PC-3 (cell line): ENCODE measurements around the gene TMEM51. TPM values are rescaled to one million over a fixed set of nuclear protein-coding genes. Genes with fewer than 3 reads are reported as not detected.

Source experiments
- ATAC-seq: fragments of 200-7000 bp; cut with Tn5 transposase; 2 replicates; pipeline ENCODE4 v1.9.1; 2020; ENCODE audit warnings: mild to moderate bottlenecking, moderate library complexity
- BruUV-seq: library from RNA; stranded (reverse); fragments of 400-500 nt; replicated peaks from 2 replicates; lab custom pipeline; 2021; lab: Mats Ljungman, UMichigan
- CTCF ChIA-PET: fragments of 300-600 bp; sonication (Branson Sonifier 250); formaldehyde crosslinking; loops from one replicate; lab custom pipeline; 2022; ENCODE audit warnings: antibody characterized with exemption; lab: Charles Lee
- POLR2A ChIA-PET: fragments of 300-600 bp; sonication (Branson Sonifier 250); formaldehyde crosslinking; loops from one replicate; lab custom pipeline; 2022; ENCODE audit warnings: antibody characterized with exemption; ENCODE audit not compliant: unreplicated experiment; lab: Charles Lee
- DNase-seq: peaks from one replicate; pipeline ENCODE4 v3.0.0-alpha.2; 2015
- H2AFZ ChIP-seq: fragments of 300-600 bp; sonication (generic); 2 replicates; pipeline ENCODE4 v1.6.0; 2016; ENCODE audit warnings: antibody characterized with exemption, low read length
- H3F3A ChIP-seq: fragments of 300-600 bp; sonication (generic); one replicate; pipeline ENCODE4 v1.6.0; 2017; ENCODE audit warnings: antibody characterized with exemption, low read length, control low read depth, mild to moderate bottlenecking; ENCODE audit not compliant: unreplicated experiment
- H3K27ac ChIP-seq: fragments of 300-600 bp; sonication (generic); 2 replicates; pipeline ENCODE4 v1.5.1; 2016; ENCODE audit warnings: mild to moderate bottlenecking, low read length
- H3K27me3 ChIP-seq: fragments of 300-600 bp; sonication (generic); 2 replicates; pipeline ENCODE4 v1.6.1; 2016; ENCODE audit warnings: low read length, mixed read lengths
- H3K36me3 ChIP-seq: fragments of 300-600 bp; sonication (generic); 2 replicates; pipeline ENCODE4 v1.6.1; 2016; ENCODE audit warnings: low read depth, mixed run types, low read length, mixed read lengths
- H3K4me1 ChIP-seq: fragments of 300-600 bp; sonication (generic); 2 replicates; pipeline ENCODE4 v1.5.1; 2016; ENCODE audit warnings: low read length; ENCODE audit not compliant: insufficient read depth
- H3K4me2 ChIP-seq: fragments of 300-600 bp; sonication (generic); 2 replicates; pipeline ENCODE4 v1.6.0; 2016; ENCODE audit warnings: low read length
- H3K4me3 ChIP-seq: fragments of 300-600 bp; sonication (generic); 2 replicates; pipeline ENCODE4 v1.5.1; 2016; ENCODE audit warnings: mild to moderate bottlenecking, low read length, mixed read lengths
- H3K79me2 ChIP-seq: fragments of 300-600 bp; sonication (generic); 2 replicates; pipeline ENCODE4 v1.6.1; 2017; ENCODE audit warnings: low read length, mixed read lengths
- H3K9ac ChIP-seq: fragments of 300-600 bp; sonication (generic); 2 replicates; pipeline ENCODE4 v1.6.0; 2016; ENCODE audit warnings: mild to moderate bottlenecking, low read length
- H3K9me2 ChIP-seq: fragments of 300-600 bp; sonication (generic); replicated peaks from 2 replicates; pipeline ENCODE4 v1.6.1; 2016; ENCODE audit warnings: mixed run types, low read length, mixed read lengths
- H3K9me3 ChIP-seq: fragments of 300-600 bp; sonication (generic); 2 replicates; pipeline ENCODE4 v1.6.1; 2016; ENCODE audit warnings: low read length, mixed read lengths
- H4K20me1 ChIP-seq: fragments of 300-600 bp; sonication (generic); 2 replicates; pipeline ENCODE4 v1.6.1; 2016; ENCODE audit warnings: low read length, mixed read lengths
- CTCF ChIP-seq: fragments of 300-600 bp; sonication (generic); conservative IDR thresholded peaks from 2 replicates; pipeline ENCODE4 v1.5.1; 2017; ENCODE audit warnings: antibody characterized with exemption, low read depth, mild to moderate bottlenecking, low read length
- EZH2 ChIP-seq: fragments of 300-600 bp; sonication (generic); IDR thresholded peaks from one replicate; pipeline ENCODE4 v1.6.1; 2017; ENCODE audit warnings: antibody characterized with exemption, mild to moderate bottlenecking, low read length; ENCODE audit not compliant: unreplicated experiment
- EZH2phosphoT487 ChIP-seq: fragments of 300-600 bp; sonication (generic); IDR thresholded peaks from 2 replicates; pipeline ENCODE4 v1.6.1; 2018; ENCODE audit warnings: mild to moderate bottlenecking, antibody characterized with exemption, low read length, borderline replicate concordance
- intact Hi-C: fragments of 100-400 bp; cut with micrococcal nuclease; formaldehyde crosslinking; loops from 2 replicates; pipeline ENCODE4 v1.9.0; 2023
- total RNA-seq: library from RNA; depleted of rRNA; stranded (reverse); fragments of >200 nt; gene quantifications from 2 replicates; pipeline ENCODE4 v1.2.3, GENCODE V29; 2014

Gene TMEM51
- total RNA-seq, 1 experiment from 2014 or later = 20.8 TPM

- H3K27me3 ChIP-seq = no peaks in the 10 kb centered on the region
- BruUV-seq = no TSS peak
- H2AFZ ChIP-seq = no peak overlapping the region
- CTCF ChIA-PET = no interaction called here
- no peak overlapping the region for H3K4me2 ChIP-seq
- ATAC-seq (no peak), DNase-seq (no peak)
- no peaks in the 10 kb centered on the region for H3K9me3 ChIP-seq
- no peak for TF ChIP-seq CTCF
- TF ChIP-seq EZH2 = no peak
- no peak for TF ChIP-seq EZH2phosphoT487
- H3K4me3 ChIP-seq = no peak overlapping the region
- peaks cover 71% of the 10 kb centered on the region for H3K79me2 ChIP-seq
- H3F3A ChIP-seq = no peaks in the 10 kb centered on the region
- H3K4me1 ChIP-seq = no peaks in the 10 kb centered on the region
- intact Hi-C loops = no loop called here
- no peaks in the 10 kb centered on the region for H3K9me2 ChIP-seq
- H3K36me3 ChIP-seq = no peaks in the 10 kb centered on the region
- H3K27ac ChIP-seq = no peak overlapping the region
- no peak overlapping the region for H3K9ac ChIP-seq
- H4K20me1 ChIP-seq = no peaks in the 10 kb centered on the region
- POLR2A ChIA-PET = no interaction called here
These were observed 33.3 kb downstream of the TMEM51 start for GRCh38 chr1:15186846-15187151.

- ChIA-PET CTCF (no interaction called here), POLR2A (no interaction called here)
- BruUV-seq = no TSS peak
- peaks cover 71% of the 10 kb centered on the region for H3K79me2 ChIP-seq
- no peak overlapping the region for H3K4me3 ChIP-seq
- no peak for ATAC-seq
- no peaks in the 10 kb centered on the region for H3K27me3 ChIP-seq
- H3K4me1 ChIP-seq = no peaks in the 10 kb centered on the region
- H3K27ac ChIP-seq = no peak overlapping the region
- H3K9me3 ChIP-seq = no peaks in the 10 kb centered on the region
- no peak overlapping the region for H3K4me2 ChIP-seq
- H3K36me3 ChIP-seq = no peaks in the 10 kb centered on the region
- no peaks in the 10 kb centered on the region for H4K20me1 ChIP-seq
- TF ChIP-seq EZH2phosphoT487 (no peak), EZH2 (no peak), CTCF (no peak)
- H3K9me2 ChIP-seq = no peaks in the 10 kb centered on the region
- H3F3A ChIP-seq = no peaks in the 10 kb centered on the region
- intact Hi-C loops = no loop called here
- no peak overlapping the region for H3K9ac ChIP-seq
- H2AFZ ChIP-seq = no peak overlapping the region
- DNase-seq = no peak
These were observed 33.9 kb downstream of the TMEM51 start for GRCh38 chr1:15187175-15188129.

GRCh38 chr1:15188130-15188524 lies 34.6 kb downstream of the TMEM51 start:
- Histone ChIP-seq H3K9me2 (no peaks in the 10 kb centered on the region), H3K79me2 (peaks cover 65% of the 10 kb centered on the region), H3K9ac (no peak overlapping the region), H3K9me3 (no peaks in the 10 kb centered on the region), H3K36me3 (no peaks in the 10 kb centered on the region), H3K27ac (no peak overlapping the region), H4K20me1 (no peaks in the 10 kb centered on the region), H3K27me3 (no peaks in the 10 kb centered on the region), H3F3A (no peaks in the 10 kb centered on the region), H3K4me3 (no peak overlapping the region), H2AFZ (no peak overlapping the region), H3K4me1 (no peaks in the 10 kb centered on the region), H3K4me2 (no peak overlapping the region)
- DNase-seq = no peak
- no TSS peak for BruUV-seq
- intact Hi-C loops = no loop called here
- CTCF ChIA-PET = no interaction called here
- ATAC-seq = peak; percentile 40; the same call in 1 of the 2 replicates
- POLR2A ChIA-PET = no interaction called here
- no peak for TF ChIP-seq CTCF
- TF ChIP-seq EZH2phosphoT487 = no peak
- TF ChIP-seq EZH2 = no peak
